HepG2 (cell line): ENCODE results near the gene DSTYK.

ENCODE experiments used
- CBX1 ChIP-seq: IDR thresholded peaks from one replicate; pipeline ENCODE4 v1.6.1; 2016; ENCODE audit warnings: antibody characterized with exemption, low read depth
- ZNF317 ChIP-seq: sonication (generic); formaldehyde crosslinking; IDR thresholded peaks from 2 replicates; pipeline ENCODE4 v1.5.0; 2020; ENCODE audit warnings: mild to moderate bottlenecking, missing genetic modification reagents

DNA sequence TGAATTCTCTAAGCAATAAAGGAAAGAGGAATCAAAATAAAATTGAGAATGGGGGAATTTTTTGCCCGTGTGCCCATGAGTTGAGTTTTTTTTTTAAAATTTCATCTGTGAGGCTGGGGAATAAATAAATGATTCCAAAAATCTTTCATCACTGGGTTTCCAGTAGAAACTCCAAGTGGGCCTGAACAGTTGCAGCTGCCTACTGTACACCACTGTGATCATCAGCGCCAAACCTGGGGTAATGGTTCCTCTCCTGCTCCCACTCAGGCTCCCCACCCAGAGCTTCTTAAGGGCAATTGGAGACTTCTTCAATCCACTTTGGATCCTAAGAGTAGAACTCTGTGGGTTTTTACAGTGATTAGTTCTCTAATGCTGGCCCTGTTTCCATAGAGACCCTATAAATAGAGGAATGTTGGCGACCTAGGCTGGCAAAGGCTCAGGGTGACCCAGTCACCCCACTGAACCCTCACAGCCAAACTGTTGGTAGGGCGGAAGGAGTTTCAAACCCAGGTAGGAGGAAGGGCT lies 25.5 kb upstream of the DSTYK start:
- TF ChIP-seq ZNF317, result no peak
- no peak for TF ChIP-seq CBX1
